Measurements from ENCODE around the gene PPIB. TPM values are rescaled to one million over a fixed set of nuclear protein-coding genes. Genes with fewer than 3 reads are reported as not detected.

PPIB gene
- total and polyA plus RNA-seq, 9 of the 15 experiments (the other 6 are each of a cell fraction or from before 2014, with no cell fraction given), result 306 to 746 (median 439) TPM

DNA sequence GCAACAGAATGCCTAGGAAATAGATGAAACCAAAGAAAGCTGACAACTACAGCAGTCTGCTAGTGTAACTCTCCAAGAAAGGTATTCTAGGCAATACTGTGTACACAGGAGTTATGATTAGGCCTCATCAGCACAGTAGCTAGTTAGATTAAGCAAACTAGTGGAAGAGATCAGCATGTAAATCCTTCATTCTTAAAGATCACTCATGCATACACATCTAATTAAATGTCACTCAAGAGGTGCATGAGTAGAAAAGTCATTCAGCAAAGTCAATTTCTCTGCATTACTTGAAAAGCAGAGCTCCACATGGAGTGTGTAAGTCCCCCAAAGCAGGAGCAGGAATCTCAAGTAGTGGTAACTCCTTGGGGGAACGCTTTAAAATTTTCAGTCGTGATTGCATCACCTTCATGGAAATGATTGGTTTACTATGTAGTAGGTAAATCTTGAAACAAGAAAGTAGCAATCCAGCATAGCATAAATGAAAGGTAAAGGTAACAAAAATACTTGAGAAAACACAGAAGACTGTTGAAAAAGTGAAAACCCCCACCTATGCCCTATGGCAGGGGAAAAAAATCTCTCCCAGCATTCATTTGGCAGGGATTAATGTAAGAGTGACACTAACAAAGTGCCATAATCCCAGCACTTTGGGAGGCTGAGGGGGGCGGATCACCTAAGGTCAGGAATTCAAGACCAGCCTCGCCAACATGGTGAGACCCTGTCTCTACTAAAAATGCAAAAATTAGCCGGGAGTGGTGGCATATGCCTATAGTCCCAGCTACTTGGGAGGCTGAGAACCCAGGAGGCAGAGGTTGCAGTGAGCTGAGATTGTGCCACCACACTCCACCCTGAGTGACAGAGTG, 29.4 kb upstream of the PPIB start:
- Histone ChIP-seq H2AFZ (ENCODE audit: low read depth, low read length) (no peak overlapping the region), H3K4me3 (no peak overlapping the region), H3K9me3 (replicated peaks; ENCODE audit: control insufficient read depth, insufficient read depth, low read depth, low read length) (no peaks in the 10 kb centered on the region), H3K9ac (ENCODE audit: insufficient read depth in 1 of 2, low read depth in 2 of 2, low read length in 2 of 2) (no peak overlapping the region), H4K20me1 (replicated peaks; ENCODE audit: control insufficient read depth, insufficient read depth, low read length) (no peaks in the 10 kb centered on the region), H3K9me1 (ENCODE audit: control insufficient read depth, insufficient read depth, low read length) (no peaks in the 10 kb centered on the region), H3K79me2 (ENCODE audit: control insufficient read depth, insufficient read depth, low read length) (no peaks in the 10 kb centered on the region), H3K4me2 (ENCODE audit: insufficient read depth, low read length) (no peak overlapping the region), H3K27ac (ENCODE audit: extremely low read depth, low read depth, low read length) (no peak overlapping the region), H3K4me1 (replicated peaks in 1 of 2; ENCODE audit: control insufficient read depth in 2 of 2, insufficient read depth in 2 of 2, low read length in 2 of 2) (peaks cover 0 to 2% of the 10 kb centered on the region in 2 experiments; a peak in 1 of 5 replicates), H3K36me3 (ENCODE audit: control insufficient read depth, insufficient read depth, low read length) (peaks cover 9% of the 10 kb centered on the region; the same call in 1 of the 3 replicates), H3K27me3 (ENCODE audit: control insufficient read depth in 2 of 2, insufficient read depth in 2 of 2, low read length in 2 of 2) (no peaks in the 10 kb centered on the region)
- in situ Hi-C loops (cut with MboI), result no loop called here
- ChIA-PET POLR2A (interaction anchor here (0.6 to 2.4 kb wide), 4 partner anchors 13 to 56 kb away, joined by 3 to 5 read pairs (median 4); no protein-coding TSS in a partner anchor), CTCF (ENCODE audit: low intra/inter-chr PET ratio) (no interaction called here)
- no TSS peak for BruUV-seq (replicated peaks)
- no peak for ATAC-seq
- DNase-seq (ENCODE audit: extremely low read depth in 1 of 4, low spot score in 3 of 4), result no peak
- TF ChIP-seq, protein P1, sequence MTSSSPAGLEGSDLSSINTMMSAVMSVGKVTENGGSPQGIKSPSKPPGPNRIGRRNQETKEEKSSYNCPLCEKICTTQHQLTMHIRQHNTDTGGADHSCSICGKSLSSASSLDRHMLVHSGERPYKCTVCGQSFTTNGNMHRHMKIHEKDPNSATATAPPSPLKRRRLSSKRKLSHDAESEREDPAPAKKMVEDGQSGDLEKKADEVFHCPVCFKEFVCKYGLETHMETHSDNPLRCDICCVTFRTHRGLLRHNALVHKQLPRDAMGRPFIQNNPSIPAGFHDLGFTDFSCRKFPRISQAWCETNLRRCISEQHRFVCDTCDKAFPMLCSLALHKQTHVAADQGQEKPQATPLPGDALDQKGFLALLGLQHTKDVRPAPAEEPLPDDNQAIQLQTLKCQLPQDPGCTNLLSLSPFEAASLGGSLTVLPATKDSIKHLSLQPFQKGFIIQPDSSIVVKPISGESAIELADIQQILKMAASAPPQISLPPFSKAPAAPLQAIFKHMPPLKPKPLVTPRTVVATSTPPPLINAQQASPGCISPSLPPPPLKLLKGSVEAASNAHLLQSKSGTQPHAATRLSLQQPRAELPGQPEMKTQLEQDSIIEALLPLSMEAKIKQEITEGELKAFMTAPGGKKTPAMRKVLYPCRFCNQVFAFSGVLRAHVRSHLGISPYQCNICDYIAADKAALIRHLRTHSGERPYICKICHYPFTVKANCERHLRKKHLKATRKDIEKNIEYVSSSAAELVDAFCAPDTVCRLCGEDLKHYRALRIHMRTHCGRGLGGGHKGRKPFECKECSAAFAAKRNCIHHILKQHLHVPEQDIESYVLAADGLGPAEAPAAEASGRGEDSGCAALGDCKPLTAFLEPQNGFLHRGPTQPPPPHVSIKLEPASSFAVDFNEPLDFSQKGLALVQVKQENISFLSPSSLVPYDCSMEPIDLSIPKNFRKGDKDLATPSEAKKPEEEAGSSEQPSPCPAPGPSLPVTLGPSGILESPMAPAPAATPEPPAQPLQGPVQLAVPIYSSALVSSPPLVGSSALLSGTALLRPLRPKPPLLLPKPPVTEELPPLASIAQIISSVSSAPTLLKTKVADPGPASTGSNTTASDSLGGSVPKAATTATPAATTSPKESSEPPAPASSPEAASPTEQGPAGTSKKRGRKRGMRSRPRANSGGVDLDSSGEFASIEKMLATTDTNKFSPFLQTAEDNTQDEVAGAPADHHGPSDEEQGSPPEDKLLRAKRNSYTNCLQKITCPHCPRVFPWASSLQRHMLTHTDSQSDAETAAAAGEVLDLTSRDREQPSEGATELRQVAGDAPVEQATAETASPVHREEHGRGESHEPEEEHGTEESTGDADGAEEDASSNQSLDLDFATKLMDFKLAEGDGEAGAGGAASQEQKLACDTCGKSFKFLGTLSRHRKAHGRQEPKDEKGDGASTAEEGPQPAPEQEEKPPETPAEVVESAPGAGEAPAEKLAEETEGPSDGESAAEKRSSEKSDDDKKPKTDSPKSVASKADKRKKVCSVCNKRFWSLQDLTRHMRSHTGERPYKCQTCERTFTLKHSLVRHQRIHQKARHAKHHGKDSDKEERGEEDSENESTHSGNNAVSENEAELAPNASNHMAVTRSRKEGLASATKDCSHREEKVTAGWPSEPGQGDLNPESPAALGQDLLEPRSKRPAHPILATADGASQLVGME (CRISPR knock-in tag; IDR thresholded peaks at IDR 0.05), result no peak
- TF ChIP-seq MAFG (tag; conservative IDR thresholded peaks at IDR 0.05) (no peak), ADNP (tag; IDR thresholded peaks at IDR 0.05) (no peak), LEF1 (IDR thresholded peaks at IDR 0.05) (no peak), CEBPG (CRISPR knock-in tag; IDR thresholded peaks at IDR 0.05) (no peak), CEBPG (tag; conservative IDR thresholded peaks at IDR 0.05 in 1 of 2, IDR thresholded peaks at IDR 0.05 in 1 of 2) (peak; percentile 61 to 63), ZNF766 (CRISPR knock-in tag; conservative IDR thresholded peaks at IDR 0.05) (no peak)
- TF ChIP-seq, protein P2, sequence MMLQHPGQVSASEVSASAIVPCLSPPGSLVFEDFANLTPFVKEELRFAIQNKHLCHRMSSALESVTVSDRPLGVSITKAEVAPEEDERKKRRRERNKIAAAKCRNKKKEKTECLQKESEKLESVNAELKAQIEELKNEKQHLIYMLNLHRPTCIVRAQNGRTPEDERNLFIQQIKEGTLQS (IDR thresholded peaks at IDR 0.05), result peak; percentile 63
- TF ChIP-seq, protein P2 (CRISPR knock-in tag; conservative IDR thresholded peaks at IDR 0.05), result no peak
- TF ChIP-seq, protein P3, sequence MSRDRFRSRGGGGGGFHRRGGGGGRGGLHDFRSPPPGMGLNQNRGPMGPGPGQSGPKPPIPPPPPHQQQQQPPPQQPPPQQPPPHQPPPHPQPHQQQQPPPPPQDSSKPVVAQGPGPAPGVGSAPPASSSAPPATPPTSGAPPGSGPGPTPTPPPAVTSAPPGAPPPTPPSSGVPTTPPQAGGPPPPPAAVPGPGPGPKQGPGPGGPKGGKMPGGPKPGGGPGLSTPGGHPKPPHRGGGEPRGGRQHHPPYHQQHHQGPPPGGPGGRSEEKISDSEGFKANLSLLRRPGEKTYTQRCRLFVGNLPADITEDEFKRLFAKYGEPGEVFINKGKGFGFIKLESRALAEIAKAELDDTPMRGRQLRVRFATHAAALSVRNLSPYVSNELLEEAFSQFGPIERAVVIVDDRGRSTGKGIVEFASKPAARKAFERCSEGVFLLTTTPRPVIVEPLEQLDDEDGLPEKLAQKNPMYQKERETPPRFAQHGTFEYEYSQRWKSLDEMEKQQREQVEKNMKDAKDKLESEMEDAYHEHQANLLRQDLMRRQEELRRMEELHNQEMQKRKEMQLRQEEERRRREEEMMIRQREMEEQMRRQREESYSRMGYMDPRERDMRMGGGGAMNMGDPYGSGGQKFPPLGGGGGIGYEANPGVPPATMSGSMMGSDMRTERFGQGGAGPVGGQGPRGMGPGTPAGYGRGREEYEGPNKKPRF (IDR thresholded peaks at IDR 0.05; ENCODE audit: low read depth, low read length), result no peak
- intact Hi-C loops (cut with micrococcal nuclease), result no loop called here
- no peak for FAIRE-seq
- 92% methylated on average over 5 of the region's 5 CpGs for WGBS (ENCODE audit: insufficient coverage, low coverage, missing lambda C conversion rate)

All from K562 (cell line).